Tibial nerve (tissue), 4 donors: Measurements from ENCODE around the gene GID4. TPM values are rescaled to one million over a fixed set of nuclear protein-coding genes. Genes with fewer than 3 reads are reported as not detected.

ENCODE experiments used
- DNase-seq, 2 donors: peaks; one replicate each; pipeline ENCODE4 v3.0.0-alpha.2; 2019; ENCODE audit warnings: low spot score in 2 of 2
- H3K27ac ChIP-seq, 4 donors: fragments of 200-600 bp; sonication (generic) in 3 of 4; one replicate each; pipeline ENCODE4 v1.5.1; 2017 to 2019; ENCODE audit warnings: mild to moderate bottlenecking in 1 of 4
- H3K27me3 ChIP-seq, 2 donors: fragments of 200-600 bp; sonication (generic) in 1 of 2; one replicate each; pipeline versions ENCODE4 v1.5.1 to v1.6.0; 2017 to 2019
- H3K36me3 ChIP-seq, 3 donors: fragments of 200-600 bp; sonication (generic); one replicate each; pipeline ENCODE4 v1.5.1; 2018 to 2019
- H3K4me1 ChIP-seq, 4 donors: fragments of 200-600 bp; sonication (generic) in 3 of 4; one replicate each; pipeline ENCODE4 v1.5.1; 2017 to 2019
- H3K4me3 ChIP-seq, 4 donors: fragments of 200-600 bp; sonication (generic) in 3 of 4; one replicate each; pipeline ENCODE4 v1.5.1; 2017 to 2019; ENCODE audit warnings: mild to moderate bottlenecking in 1 of 4, moderate library complexity in 1 of 4
- H3K9me3 ChIP-seq, 4 donors: fragments of 200-600 bp; sonication (generic) in 3 of 4; one replicate each; pipeline ENCODE4 v1.5.1; 2017 to 2019
- EP300 ChIP-seq, 2 donors: sonication (generic); formaldehyde crosslinking; IDR thresholded peaks; one replicate each; pipeline ENCODE4 v1.6.1; 2017; ENCODE audit warnings: antibody characterized with exemption in 2 of 2, mild to moderate bottlenecking in 1 of 2
- POLR2A ChIP-seq, 2 donors: fragments of 450-650 bp; IDR thresholded peaks; one replicate each; pipeline ENCODE4 v1.6.1; 2017; ENCODE audit warnings: antibody characterized with exemption in 2 of 2, mild to moderate bottlenecking in 2 of 2, moderate library complexity in 2 of 2
- WGBS, 2 donors: methylation state at CpG; one replicate each; pipeline ENCODE4 v1.1.5; 2018; 5-methylcytosine and 5-hydroxymethylcytosine counted together
- total RNA-seq, 4 donors: library from RNA; depleted of rRNA; stranded (reverse); fragments of >200 nt; gene quantifications; one replicate each; pipeline ENCODE4 v1.1.0, GENCODE V29; 2016
- TF ChIP-seq, protein P1 (sequence below), 5 experiments: fragments of 200-600 bp in 3 of 5; fragments of 450-650 bp in 2 of 5; sonication (generic) in 3 of 5; IDR thresholded peaks; one replicate each; pipeline ENCODE4 v1.5.1; 2016 to 2019; ENCODE audit warnings: antibody characterized with exemption in 5 of 5, mild to moderate bottlenecking in 3 of 5, moderate library complexity in 2 of 5

Gene GID4
- total RNA-seq, 4 donors from 2014 or later = 13.2 to 19.4 (median 16.0) TPM

- 93% methylated on average over 2 of the region's 2 CpGs for WGBS, 2 donors
- H3K4me3 ChIP-seq = no peak overlapping the region
- H3K4me1 ChIP-seq = no peaks in the 10 kb centered on the region
- DNase-seq = no peak
- no peaks in the 10 kb centered on the region for H3K9me3 ChIP-seq
- no peaks in the 10 kb centered on the region for H3K27me3 ChIP-seq
- no peak for TF ChIP-seq EP300 (IDR thresholded peaks at IDR 0.05)
- TF ChIP-seq, protein P1, sequence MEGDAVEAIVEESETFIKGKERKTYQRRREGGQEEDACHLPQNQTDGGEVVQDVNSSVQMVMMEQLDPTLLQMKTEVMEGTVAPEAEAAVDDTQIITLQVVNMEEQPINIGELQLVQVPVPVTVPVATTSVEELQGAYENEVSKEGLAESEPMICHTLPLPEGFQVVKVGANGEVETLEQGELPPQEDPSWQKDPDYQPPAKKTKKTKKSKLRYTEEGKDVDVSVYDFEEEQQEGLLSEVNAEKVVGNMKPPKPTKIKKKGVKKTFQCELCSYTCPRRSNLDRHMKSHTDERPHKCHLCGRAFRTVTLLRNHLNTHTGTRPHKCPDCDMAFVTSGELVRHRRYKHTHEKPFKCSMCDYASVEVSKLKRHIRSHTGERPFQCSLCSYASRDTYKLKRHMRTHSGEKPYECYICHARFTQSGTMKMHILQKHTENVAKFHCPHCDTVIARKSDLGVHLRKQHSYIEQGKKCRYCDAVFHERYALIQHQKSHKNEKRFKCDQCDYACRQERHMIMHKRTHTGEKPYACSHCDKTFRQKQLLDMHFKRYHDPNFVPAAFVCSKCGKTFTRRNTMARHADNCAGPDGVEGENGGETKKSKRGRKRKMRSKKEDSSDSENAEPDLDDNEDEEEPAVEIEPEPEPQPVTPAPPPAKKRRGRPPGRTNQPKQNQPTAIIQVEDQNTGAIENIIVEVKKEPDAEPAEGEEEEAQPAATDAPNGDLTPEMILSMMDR (IDR thresholded peaks at IDR 0.05) = no peak
- H3K36me3 ChIP-seq = peaks cover 0 to 21% (median 0%) of the 10 kb centered on the region in 3 donors
- H3K27ac ChIP-seq = no peak overlapping the region
These were observed 37.0 kb upstream of the GID4 start for GRCh38 chr17:18002171-18002570.

DNA sequence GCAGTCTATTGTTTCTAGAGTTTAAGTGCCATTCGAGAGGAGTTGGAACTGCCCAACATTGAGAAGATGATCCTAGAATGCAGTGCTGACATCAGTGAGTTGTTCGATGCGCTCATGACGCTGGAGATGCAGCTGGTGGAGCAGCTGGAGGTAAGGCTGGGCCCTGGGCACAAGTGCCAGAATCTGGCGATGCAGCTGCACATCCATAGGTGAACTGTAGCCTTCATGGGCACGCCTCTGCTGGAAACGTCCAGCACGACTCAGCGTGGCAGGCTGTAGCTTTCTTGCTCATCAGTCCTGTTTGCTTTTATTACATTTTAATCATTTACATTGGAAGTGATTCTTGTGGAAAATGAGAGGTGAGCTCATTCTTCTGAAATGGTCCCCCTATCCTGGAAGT lies 34.9 kb upstream of the GID4 start:
- Histone ChIP-seq H3K36me3 (peaks cover 0 to 38% (median 0%) of the 10 kb centered on the region in 3 donors), H3K27ac (no peak overlapping the region), H3K4me3 (no peak overlapping the region), H3K27me3 (no peaks in the 10 kb centered on the region), H3K4me1 (no peaks in the 10 kb centered on the region), H3K9me3 (no peaks in the 10 kb centered on the region)
- TF ChIP-seq POLR2A (IDR thresholded peaks at IDR 0.05) (no peak), EP300 (IDR thresholded peaks at IDR 0.05) (no peak)
- TF ChIP-seq, protein P1 (IDR thresholded peaks at IDR 0.05) = no peak
- 80 to 88% methylated on average over 9 of the region's 9 CpGs for WGBS, 2 donors
- no peak for DNase-seq

DNA sequence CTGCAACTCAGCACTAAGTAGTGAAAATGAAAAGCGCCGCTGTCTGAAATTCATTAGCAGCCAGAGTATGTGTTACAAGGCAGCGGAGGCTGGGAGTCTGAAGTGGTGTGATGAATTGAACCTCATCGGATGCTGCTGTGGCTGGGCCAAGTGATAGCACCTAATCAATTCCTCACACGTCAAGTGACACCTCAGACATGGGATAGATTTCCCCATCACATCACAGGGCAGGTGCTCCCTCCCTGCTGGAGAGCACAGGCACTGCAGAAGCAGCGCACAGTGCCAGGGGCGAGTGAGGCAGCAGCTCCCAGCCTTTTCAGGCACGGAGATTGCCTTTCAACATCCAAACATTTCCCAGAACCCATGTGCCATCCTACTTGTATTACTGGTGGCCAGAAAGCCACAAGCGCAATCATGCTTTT lies 34.3 kb upstream of the GID4 start:
- peaks cover 0 to 41% (median 0%) of the 10 kb centered on the region in 3 donors for H3K36me3 ChIP-seq
- DNase-seq = no peak
- no peaks in the 10 kb centered on the region for H3K4me1 ChIP-seq
- H3K4me3 ChIP-seq = no peak overlapping the region
- 82 to 84% methylated on average over 9 of the region's 9 CpGs for whole genome bisulfite sequencing, 2 donors
- no peak for TF ChIP-seq POLR2A (IDR thresholded peaks at IDR 0.05)
- TF ChIP-seq, protein P1 (IDR thresholded peaks at IDR 0.05) = no peak
- no peaks in the 10 kb centered on the region for H3K27me3 ChIP-seq
- H3K9me3 ChIP-seq = no peaks in the 10 kb centered on the region
- no peak overlapping the region for H3K27ac ChIP-seq

DNA sequence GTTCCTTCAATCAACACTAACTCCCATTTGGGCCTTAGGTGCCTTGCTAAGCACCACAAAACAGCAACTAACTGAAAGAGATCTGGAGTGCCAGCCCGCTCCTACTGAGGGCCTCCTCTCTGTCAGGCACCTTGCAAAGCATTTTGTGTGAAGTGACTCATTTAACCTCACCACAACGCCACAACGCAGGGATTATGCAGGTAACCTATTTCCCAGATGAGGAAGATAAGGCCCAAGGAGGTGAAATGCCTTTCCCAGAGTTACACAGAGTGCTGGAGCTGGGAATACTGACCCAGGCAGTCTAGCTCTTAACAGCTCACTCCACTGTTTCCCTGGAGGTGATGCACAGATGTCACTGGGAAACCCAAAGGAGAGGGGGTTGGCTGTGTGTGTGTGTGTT lies 33.7 kb upstream of the GID4 start:
- Histone ChIP-seq H3K27me3 (no peaks in the 10 kb centered on the region), H3K4me3 (no peak overlapping the region), H3K27ac (no peak overlapping the region), H3K4me1 (no peaks in the 10 kb centered on the region), H3K9me3 (peaks cover 0 to 2% (median 0%) of the 10 kb centered on the region in 4 donors), H3K36me3 (peaks cover 0 to 47% (median 0%) of the 10 kb centered on the region in 3 donors)
- no peak for TF ChIP-seq POLR2A (IDR thresholded peaks at IDR 0.05)
- no peak for TF ChIP-seq EP300 (IDR thresholded peaks at IDR 0.05)
- TF ChIP-seq, protein P1 (IDR thresholded peaks at IDR 0.05) = no peak
- WGBS, 2 donors = 84 to 90% methylated on average over 3 of the region's 3 CpGs
- no peak for DNase-seq

DNA sequence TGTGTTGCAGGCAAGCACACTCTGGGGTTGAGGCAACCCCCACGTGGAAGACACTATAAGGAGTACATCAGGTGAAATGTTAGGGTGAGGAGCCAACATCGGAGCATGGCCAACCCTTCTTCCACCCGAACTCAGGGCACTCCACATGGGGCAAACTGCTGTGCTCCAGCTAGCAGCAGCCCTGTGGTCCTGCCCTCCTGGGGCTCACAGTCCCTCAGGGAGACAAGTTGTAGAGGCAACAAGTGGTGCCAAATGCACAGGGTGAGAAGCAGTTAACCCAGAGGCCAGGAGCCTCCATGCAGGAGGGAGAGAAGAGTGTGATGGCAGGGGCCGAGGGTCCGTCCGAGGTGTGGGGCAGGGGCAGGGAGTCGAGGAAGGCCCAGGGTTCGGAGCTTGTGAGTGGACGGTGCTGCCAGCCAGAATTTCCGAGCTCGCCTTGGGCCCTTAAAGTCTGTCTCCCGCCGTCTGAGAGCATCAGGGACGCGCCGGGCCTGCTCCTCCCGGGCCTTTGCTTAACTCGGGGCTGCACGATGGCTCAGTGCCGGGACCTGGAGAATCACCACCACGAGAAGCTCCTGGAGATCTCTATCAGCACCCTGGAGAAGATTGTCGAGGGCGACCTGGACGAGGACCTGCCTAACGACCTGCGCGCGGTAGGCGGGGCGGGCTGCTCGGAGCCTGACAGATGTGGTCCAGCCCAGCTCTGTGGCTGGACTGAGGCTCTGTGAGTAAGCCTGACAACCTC lies 32.5 kb upstream of the GID4 start:
- TF ChIP-seq EP300 (IDR thresholded peaks at IDR 0.05) (no peak), POLR2A (IDR thresholded peaks at IDR 0.05) (no peak)
- TF ChIP-seq, protein P1 (IDR thresholded peaks at IDR 0.05) = no peak
- peaks cover 0 to 59% (median 0%) of the 10 kb centered on the region in 3 donors for H3K36me3 ChIP-seq
- peaks cover 0 to 3% (median 0%) of the 10 kb centered on the region in 4 donors for H3K9me3 ChIP-seq
- no peak overlapping the region for H3K4me3 ChIP-seq
- no peak overlapping the region for H3K27ac ChIP-seq
- no peaks in the 10 kb centered on the region for H3K4me1 ChIP-seq
- DNase-seq = no peak
- 71 to 76% methylated on average over 27 to 31 of the region's 31 CpGs for WGBS, 2 donors
- H3K27me3 ChIP-seq = no peaks in the 10 kb centered on the region
